Skeletal muscle satellite cell (primary cell): Measurements from ENCODE around the gene SLC17A9.
"Not testable (repeated sequence)": the region's sequence is repeated elsewhere in the genome, so short reads cannot be mapped to it uniquely, and the experiment has no call there.

Source experiments
- H3K27me3 ChIP-seq: 2 replicates; pipeline ENCODE4 v1.7.0; 2013; ENCODE audit warnings: low read length; ENCODE audit not compliant: control insufficient read depth, insufficient read depth
- H3K36me3 ChIP-seq: 2 replicates; pipeline ENCODE4 v1.7.0; 2013; ENCODE audit warnings: mild to moderate bottlenecking, control low read depth, low read length; ENCODE audit not compliant: insufficient read depth
- H3K4me1 ChIP-seq: 2 replicates; pipeline ENCODE4 v1.7.0; 2013; ENCODE audit warnings: low read length; ENCODE audit not compliant: control insufficient read depth, insufficient read depth
- H3K4me2 ChIP-seq: 2 replicates; pipeline ENCODE4 v1.7.0; 2013; ENCODE audit warnings: mild to moderate bottlenecking, low read length
- H3K4me3 ChIP-seq: 2 replicates; pipeline ENCODE4 v1.7.0; 2013; ENCODE audit warnings: low read length
- H3K9ac ChIP-seq: 2 replicates; pipeline ENCODE4 v1.7.0; 2013; ENCODE audit warnings: mild to moderate bottlenecking, low read depth, low read length, moderate library complexity
- H3K9me3 ChIP-seq: replicated peaks from 2 replicates; pipeline ENCODE4 v1.7.0; 2013; ENCODE audit warnings: mild to moderate bottlenecking, control low read depth, low read length

Gene SLC17A9

DNA sequence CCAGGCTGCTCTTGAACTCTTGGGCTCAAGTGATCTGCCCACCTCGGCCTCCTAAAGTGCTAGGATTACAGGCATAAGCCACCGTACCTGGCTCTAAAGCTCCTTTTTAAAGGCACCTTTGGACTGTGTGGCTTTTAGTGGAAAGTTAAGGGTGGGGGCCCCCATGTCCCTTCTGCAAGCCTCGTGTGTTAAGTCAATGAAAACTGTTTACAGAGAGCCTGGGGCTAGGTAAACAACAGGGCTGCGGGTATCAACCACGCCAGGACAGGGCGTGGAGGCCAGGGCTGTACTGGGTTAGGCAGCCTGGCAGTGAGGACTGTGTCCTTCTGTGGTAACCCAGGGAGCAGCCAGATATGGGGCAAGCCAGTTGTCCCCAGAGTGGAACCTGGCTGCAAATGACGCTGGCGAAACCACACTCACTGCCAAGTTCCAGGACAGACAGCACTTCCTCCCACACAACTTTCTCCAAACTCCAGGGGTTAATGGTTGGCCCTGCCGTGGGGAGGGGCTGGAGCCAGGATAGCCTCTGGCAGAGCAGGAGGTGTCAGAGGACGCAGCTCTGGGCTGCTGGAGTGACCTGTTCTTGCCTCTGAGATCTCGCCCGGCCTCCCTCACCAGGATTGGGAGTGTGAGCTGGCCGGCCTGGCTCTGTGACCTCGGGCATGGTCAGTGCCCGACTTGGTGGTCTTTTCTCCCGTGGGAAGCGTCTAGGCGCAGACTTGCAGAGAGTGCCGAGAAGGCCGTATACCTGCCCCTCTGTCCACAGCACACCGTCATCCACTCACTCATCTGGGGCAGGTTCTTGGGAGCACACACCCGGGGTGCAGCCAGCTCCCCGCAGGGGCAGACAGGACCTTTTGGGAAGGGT lies 3.2 kb downstream of the SLC17A9 start:
- no peak overlapping the region for H3K9ac ChIP-seq
- peaks cover 13% of the 10 kb centered on the region for H3K36me3 ChIP-seq
- H3K4me1 ChIP-seq = peaks cover 25% of the 10 kb centered on the region
- H3K9me3 ChIP-seq = no peaks in the 10 kb centered on the region
- H3K4me2 ChIP-seq = no peak overlapping the region
- H3K27me3 ChIP-seq = no peaks in the 10 kb centered on the region
- no peak overlapping the region for H3K4me3 ChIP-seq

DNA sequence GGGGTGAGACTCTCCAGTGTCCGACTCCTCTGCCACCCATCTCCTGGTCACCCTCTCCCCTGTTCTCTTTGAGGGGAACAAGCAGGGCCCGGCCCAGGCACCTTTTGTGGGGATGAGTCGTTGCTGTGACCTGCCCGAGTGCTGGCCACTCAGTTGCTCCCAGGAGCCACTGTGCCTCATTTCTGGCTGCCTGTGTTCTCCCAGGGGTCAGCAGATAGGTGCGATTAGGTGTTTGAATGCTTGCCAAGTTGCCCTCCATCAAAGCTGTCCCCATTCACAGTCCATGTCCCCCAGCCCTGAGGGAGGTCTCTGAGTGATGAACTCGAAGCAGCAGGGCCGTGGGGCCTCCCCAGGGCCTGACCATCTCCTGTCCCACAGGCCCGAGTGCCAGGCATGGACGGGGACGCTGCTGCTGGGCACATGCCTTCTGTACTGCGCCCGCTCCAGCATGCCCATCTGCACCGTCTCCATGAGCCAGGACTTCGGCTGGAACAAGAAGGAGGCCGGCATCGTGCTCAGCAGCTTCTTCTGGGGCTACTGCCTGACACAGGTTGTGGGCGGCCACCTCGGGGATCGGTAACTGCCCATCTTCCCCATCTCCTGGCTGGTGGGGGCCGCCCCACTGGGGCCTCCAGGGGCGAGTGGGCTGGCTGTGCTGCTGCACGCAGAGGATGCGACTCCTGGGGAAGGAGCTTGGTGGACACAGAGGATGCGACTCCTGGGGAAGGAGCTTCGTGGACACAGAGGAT lies 4.1 kb downstream of the SLC17A9 start:
- H3K4me3 ChIP-seq = no peak overlapping the region
- no peaks in the 10 kb centered on the region for H3K27me3 ChIP-seq
- H3K36me3 ChIP-seq = peaks cover 13% of the 10 kb centered on the region
- H3K4me2 ChIP-seq = no peak overlapping the region
- no peak overlapping the region for H3K9ac ChIP-seq
- no peaks in the 10 kb centered on the region for H3K9me3 ChIP-seq
- H3K4me1 ChIP-seq = peaks cover 25% of the 10 kb centered on the region

DNA sequence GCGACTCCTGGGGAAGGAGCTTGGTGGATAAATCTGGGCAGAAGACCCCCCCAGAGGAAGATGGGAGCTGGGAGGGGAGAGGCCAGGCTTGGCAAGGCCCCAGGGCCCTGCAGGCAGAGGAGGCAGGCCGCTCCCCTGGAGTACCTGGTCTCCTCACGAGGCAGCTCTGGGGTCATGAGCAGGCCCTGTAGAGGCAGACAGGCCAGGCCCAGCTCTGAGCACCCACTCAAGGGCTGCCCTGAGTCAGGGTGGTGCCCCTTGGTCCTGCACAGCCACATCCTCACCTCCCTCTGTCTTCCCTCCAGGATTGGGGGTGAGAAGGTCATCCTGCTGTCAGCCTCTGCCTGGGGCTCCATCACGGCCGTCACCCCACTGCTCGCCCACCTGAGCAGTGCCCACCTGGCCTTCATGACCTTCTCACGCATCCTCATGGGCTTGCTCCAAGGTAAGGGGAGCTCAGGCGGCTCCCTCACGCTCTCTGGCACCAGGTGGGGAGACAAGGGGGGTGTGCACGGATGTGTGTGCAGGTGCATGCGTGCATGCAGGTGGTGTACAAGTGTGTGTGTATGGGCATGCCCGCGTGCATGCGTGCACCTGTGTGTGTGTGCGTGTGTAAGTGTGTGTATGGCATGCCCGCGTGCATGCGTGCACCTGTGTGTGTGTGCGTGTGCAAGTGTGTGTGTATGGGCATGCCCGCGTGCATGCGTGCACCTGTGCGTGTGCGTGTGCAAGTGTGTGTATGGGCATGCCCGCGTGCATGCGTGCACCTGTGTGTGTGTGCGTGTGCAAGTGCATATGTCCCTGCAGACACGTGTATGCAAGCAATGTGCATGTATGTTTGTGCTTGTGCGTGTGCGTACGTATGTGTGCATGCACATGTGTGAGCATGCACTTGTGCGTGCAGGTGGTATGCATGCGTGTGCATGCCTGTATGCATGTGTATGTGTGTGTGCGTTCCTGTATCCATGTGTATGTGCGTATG lies 4.9 kb downstream of the SLC17A9 start:
- H3K4me2 ChIP-seq = no peak overlapping the region
- no peaks in the 10 kb centered on the region for H3K27me3 ChIP-seq
- H3K9ac ChIP-seq = no peak overlapping the region
- H3K4me1 ChIP-seq = peaks cover 20% of the 10 kb centered on the region
- H3K36me3 ChIP-seq = peaks cover 13% of the 10 kb centered on the region
- H3K4me3 ChIP-seq = no peak overlapping the region
- no peaks in the 10 kb centered on the region for H3K9me3 ChIP-seq

GRCh38 chr20:62958388-62959100 lies 6.0 kb downstream of the SLC17A9 start:
- Histone ChIP-seq H3K36me3 (peaks cover 13% of the 10 kb centered on the region), H3K4me3 (no peak overlapping the region), H3K9me3 (no peaks in the 10 kb centered on the region), H3K9ac (no peak overlapping the region), H3K4me1 (peaks cover 12% of the 10 kb centered on the region), H3K27me3 (no peaks in the 10 kb centered on the region), H3K4me2 (no peak overlapping the region)

DNA sequence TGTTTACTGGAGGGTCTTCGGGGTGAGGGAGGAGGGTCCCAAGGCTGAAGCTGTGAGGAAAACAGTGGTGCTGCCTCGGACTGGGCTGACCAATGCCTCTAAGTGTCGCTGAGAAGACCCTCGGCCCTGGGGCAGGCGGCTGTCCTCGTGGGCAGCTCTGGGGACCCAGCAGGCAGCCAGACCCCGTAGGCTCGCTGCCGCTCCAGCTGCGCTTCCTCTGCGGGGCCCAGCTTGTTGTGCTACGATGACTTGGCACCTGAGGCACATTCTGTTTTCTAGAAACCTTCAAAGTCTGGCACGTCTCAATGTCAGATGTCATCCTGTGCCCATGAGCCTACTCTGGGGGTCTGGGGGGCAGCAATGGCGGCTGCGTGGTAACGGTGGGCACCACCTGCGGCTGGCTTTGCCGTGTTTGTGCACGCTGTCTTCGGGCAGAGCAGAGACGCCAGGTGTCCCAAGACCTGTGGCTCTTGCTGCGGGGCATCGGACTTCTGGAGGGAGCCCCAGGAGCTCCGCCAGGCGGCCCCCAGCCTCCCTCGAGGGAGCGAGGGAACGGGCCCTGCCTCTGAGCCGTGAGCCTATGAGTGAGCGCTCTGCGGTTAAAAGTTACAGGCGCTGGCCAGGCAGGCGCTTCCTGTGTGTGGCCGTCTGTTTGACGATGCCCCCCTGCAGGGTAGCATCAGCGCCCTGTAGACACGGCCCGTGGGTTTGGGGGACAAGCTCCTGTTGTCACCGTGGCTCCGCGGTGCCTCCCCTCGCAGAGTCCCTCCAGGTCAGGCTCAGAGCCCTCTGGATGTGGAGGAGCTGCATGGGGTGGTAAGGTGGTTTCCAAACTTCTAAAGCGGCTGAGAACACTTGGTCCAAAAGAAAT lies 6.8 kb downstream of the SLC17A9 start:
- no peaks in the 10 kb centered on the region for H3K9me3 ChIP-seq
- no peak overlapping the region for H3K4me2 ChIP-seq
- H3K27me3 ChIP-seq = no peaks in the 10 kb centered on the region
- peaks cover 5% of the 10 kb centered on the region for H3K4me1 ChIP-seq
- H3K36me3 ChIP-seq = peaks cover 14% of the 10 kb centered on the region
- no peak overlapping the region for H3K9ac ChIP-seq
- H3K4me3 ChIP-seq = no peak overlapping the region

GRCh38 chr20:62959998-62960436 lies 7.5 kb downstream of the SLC17A9 start:
- Histone ChIP-seq H3K9ac (no peak overlapping the region), H3K36me3 (peaks cover 21% of the 10 kb centered on the region), H3K4me2 (no peak overlapping the region), H3K4me1 (no peaks in the 10 kb centered on the region), H3K4me3 (no peak overlapping the region), H3K9me3 (no peaks in the 10 kb centered on the region), H3K27me3 (no peaks in the 10 kb centered on the region)

GRCh38 chr20:62960446-62961309 lies 8.2 kb downstream of the SLC17A9 start:
- not testable (repeated sequence) for H3K4me1 ChIP-seq, H3K27me3 ChIP-seq, H3K9me3 ChIP-seq, H3K9ac ChIP-seq, H3K4me3 ChIP-seq, H3K4me2 ChIP-seq
- peaks cover 21% of the 10 kb centered on the region for H3K36me3 ChIP-seq

DNA sequence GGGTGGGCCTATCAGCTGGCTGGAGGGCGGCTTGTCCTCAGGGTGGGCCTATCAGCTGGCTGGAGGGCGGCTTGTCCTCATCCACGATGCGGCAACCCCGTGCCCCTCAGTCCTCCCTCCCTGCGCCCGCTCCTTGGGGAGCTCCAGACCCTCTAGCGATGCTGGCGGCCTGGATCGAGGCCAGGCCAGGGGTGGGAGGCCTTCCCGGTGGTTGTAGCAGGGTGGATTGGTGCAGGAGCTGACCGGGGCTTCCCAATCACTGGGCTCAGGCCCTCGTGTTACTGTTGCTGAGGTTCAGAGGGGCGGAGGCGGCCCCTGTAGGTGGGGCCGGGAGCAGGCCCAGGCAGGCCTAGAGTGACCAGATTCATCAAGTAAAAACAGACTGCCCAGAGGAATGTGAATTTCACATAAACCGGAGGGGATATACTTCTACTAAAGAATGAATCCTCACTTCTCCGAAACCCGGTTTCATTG lies 8.8 kb downstream of the SLC17A9 start:
- no peak overlapping the region for H3K4me3 ChIP-seq
- no peak overlapping the region for H3K4me2 ChIP-seq
- H3K4me1 ChIP-seq = no peaks in the 10 kb centered on the region
- H3K9me3 ChIP-seq = no peaks in the 10 kb centered on the region
- H3K36me3 ChIP-seq = peaks cover 21% of the 10 kb centered on the region
- no peak overlapping the region for H3K9ac ChIP-seq
- H3K27me3 ChIP-seq = no peaks in the 10 kb centered on the region

- H3K9ac ChIP-seq = no peak overlapping the region
- no peak overlapping the region for H3K4me3 ChIP-seq
- H3K4me2 ChIP-seq = no peak overlapping the region
- H3K9me3 ChIP-seq = no peaks in the 10 kb centered on the region
- no peaks in the 10 kb centered on the region for H3K27me3 ChIP-seq
- no peaks in the 10 kb centered on the region for H3K4me1 ChIP-seq
- peaks cover 21% of the 10 kb centered on the region for H3K36me3 ChIP-seq
These were observed 9.3 kb downstream of the SLC17A9 start for GRCh38 chr20:62961799-62962198.
